ENCODE data around the gene PHF21B.

PHF21B gene

DNA sequence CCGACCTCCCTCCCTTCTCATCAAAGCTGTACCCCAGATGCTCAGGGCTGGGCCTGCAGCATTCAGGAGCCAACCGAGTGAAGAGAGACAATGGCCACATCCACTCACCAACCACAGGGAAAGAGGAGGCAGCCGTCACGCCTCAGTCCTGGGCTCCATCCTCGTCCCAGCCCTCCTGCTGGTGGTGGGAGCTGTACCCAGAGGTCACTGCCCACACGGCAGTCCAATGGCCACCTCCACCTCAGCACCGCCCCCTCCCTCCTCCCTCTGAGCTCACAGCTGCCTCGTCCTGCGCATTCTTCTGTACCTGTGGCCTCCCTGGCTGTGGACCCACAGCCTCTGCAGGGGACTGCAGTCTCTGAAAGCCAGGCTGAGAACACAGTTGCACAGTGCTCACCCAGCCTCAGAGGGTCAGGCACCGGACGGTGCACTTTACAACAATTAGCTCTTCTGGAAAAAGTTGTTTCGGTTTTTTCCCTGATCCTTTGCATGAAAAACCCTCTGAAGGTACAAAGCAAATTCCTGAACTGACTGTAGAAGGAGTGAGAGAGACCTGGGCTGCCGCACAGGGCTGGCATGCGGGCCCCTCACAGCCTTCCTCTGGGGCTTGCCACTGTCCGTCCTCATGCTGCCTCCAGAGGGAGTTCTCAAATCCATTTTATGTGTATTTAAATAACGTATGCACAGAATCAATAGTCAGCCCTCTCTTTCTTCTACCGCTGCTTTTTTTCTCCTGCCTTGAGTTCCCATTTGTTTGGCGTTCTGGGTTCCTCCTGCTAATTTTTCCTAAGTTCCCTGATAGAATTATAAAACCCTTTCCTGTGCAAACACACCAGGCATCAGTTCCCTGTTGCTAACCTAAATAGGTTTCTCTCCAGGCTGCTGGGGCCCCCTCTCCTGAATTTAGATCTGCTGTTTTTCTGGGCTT is 52.7 kb downstream of the PHF21B start:
- DNase-seq, result no peak

DNA sequence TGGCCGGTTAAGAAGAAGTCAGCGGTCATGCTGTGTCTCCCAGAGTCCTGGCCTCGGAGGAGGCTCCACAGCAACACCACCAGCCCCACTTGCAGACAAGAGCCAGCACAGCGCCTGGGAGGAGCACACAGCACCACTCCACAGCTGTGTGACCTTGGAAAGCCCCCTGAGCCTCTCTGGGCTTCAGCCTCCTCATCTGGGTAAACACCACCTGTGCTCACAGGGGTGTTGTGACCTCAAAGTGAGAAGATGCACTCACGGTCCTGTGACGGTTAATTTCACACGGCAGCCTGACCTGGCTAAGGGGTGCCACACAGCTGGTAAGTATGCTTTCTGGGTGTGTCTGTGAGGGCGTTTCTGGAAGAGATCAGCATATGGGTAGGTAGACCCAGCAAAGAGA is 54.7 kb downstream of the PHF21B start:
- no peak for DNase-seq

DNA sequence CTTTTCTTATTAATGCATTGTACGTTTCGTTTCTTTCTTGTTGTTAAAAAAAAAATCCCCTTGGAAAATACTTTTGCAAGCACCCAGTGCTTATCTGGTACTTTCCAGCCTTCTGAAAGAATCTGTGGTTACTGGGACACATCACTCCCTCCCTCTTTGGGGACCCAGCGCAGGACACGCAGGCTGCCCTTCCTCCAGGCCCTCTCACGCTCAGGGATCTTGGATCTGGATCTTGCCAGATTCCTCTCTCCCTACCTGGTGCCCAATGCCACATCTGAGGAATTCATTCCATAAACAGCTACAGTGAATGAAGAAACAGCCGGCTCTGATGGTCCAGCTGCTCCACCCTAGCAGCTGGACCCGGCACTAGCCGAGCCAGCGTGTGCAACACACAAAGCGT is 55.7 kb downstream of the PHF21B start:
- no peak for DNase-seq

DNA sequence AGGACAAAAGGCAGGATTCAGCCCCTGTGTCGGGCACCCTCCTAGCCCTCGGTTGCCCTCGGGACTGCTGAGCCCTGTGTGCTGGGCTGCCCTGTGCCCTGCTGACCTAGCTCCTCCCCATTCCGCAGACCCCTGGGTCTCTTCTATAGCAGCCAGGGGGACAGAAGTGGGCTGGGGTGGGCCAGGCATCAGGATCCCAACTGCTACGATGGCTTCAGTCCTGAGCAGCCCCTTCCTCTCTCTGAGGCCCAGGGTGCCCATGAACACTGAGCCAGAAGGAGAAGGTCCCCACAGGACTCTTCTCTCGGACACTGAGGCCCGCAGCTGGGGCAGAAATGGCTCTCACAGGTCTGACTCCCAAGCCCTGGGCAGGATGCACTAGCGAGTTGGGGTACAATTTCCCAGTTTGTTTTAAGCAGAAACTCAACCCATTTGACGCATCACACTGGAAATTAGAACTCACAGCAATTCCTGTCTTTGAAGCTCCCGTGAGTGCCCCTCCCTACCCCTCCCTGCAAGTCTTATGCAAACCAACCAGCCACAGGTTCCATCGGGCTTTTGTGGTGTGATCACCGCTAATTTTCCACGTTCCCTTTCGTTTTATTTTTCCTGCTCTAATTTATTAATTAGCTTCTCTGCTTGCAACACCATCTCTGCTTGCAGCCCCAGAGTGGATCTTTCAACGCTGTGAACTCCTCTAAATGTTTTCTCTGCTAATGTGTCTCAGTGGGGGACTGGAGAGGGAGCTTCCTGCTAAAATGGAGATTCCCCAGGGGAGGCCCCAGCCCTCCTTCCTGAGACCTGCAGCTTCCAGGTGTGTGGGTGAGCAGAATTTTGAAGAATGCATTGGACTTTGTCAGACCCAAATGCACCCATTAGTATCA is 56.7 kb downstream of the PHF21B start:
- no peak for DNase-seq

DNA sequence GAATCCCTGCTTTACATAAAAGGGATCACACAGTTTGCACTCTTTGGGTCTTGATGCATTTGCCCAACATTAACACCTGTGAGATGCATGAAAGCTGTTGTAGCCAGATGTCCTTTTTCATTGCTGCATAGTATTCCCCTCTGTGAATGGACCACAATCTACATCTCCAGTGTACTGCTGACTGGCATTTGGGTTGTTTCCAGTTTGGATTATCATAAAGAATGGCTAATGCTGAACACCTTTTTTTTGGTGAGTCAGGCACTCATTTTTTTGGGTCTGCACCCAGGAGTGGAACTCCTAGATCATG is 58.3 kb downstream of the PHF21B start:
- DNase-seq, result no peak

DNA sequence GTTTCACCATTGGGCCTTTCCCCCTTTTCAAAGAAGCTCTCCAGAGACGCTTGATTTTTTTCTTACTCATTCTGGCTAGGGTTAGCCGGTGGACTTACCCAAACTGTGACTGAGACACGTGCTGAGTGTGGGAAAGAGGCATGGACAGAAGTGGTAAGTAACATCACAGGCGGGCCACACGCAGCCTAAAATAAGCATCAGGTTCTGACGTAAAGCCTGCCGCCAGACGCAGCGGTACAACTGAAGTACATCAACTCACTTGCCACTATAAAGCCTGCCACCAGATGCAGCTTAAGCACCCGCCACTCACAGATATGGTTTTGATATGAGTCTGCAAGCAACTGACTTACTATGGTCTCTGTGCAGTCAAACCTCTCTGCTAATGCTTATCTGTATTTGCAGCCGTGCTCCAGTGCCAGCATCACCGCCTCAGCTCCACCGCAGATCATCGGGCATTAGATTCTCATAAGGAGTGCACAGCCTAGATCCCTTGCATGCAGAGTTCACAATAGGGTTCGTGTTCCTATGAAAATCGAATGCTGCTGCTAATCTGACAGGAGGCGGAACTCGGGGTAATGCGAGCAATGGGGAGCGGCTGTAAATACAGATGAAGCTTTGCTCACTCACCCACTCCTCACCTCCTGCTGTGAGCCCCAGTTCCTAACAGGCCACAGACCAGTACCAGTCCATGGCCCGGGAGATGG is 58.8 kb downstream of the PHF21B start:
- DNase-seq, result no peak

DNA sequence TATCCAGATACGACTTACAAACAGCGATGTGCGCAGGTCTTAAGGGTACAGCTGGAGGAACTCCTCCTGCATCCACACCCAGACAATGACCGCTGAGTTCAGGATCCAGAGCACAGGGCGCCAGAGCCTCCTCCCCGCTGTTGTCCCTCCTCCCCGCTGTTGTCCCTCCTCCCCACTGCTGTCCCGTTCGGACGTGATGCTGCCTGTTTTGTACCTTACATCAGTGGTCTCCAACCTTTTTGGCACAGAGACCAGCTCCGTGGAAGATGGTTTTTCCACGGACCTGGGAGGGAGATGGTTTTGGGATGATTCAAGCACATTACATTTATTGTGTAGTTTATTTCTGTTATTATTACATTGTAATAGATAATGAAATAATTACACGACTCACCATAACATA is 62.0 kb downstream of the PHF21B start:
- no peak for DNase-seq

DNA sequence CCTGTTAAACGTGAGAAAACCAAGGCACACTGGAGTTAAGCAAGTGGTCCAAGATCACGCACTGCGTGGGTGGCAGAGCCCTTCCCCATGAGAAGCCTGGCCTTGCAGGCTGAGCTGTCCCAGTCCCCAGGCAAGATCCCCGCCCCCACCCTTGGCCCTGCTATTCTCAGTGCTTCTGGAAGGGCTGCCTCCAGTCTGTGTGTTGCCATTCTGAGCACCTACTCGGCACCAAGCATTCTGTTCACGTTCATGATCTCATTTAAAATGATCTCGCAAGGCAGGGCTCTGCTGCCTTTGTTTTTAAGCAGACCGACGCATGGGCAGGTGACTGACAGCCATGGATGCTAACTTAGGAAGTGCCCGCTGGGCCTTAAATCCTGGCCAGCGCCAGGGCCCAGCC is 62.8 kb downstream of the PHF21B start:
- no peak for DNase-seq

DNA sequence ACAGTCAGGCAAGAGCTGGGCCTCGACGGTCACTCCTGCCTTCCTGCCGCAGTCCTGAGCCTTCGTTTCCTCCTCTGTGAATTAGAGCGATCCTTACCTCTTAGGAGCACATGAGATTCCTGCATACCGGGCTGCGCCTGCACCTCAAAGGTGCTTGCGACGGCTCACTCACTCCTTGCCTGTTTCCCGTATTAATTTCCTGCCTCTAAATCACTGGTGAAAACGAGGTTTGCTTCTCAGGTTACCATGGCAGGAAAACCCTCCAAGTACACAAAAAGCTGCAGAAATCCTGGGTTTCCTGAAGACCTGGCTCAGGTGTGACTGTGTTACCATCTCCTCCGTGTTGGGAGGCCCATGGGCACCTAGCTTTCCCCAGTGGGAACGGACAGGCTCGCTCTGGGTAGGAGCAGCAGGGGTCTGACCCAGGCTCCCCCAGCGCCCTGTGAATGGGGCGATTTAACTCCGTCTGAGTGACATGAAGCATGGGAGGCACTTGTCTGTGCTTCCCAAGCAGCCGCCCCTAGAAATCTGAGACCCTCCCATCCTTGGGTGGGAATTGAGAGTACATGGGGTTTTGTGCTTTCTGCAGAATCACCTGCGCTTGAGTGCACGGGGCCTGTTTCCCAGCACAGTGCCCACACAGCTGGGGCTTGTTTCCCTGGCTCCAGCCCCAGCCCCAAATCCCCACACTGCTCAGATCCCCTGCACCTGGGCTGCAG is 64.8 kb downstream of the PHF21B start:
- no peak for DNase-seq

DNA sequence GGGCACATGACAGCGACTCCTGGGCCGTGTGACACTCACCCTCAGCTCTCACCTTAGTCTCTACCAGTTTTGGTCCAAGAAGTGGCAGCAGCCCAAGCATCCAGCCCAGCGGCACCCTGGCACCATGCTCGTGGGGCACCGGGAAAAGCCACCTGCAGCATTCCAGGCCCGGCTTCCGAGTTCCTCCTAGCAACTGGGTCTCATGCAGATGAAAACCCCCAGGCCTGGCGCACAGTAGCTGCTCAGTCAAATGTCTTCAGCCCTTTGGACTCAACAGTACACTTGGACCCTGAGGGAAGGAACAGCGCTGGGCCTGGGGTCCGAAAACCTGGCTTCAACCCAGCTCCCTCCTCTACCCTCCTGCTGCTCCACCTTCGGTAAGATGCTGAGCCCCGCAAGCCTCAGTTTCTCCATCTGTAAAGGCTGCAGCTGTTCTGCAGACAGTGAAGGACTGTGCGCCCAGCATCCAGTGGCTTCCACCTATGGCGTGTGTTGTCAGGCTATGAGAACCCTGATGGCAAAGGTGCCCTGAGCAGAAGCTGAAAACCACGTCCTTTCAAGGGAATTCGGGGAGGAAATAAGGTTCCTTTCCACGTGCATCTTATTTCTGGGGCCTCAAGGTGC is 66.0 kb downstream of the PHF21B start:
- DNase-seq, result no peak

DNA sequence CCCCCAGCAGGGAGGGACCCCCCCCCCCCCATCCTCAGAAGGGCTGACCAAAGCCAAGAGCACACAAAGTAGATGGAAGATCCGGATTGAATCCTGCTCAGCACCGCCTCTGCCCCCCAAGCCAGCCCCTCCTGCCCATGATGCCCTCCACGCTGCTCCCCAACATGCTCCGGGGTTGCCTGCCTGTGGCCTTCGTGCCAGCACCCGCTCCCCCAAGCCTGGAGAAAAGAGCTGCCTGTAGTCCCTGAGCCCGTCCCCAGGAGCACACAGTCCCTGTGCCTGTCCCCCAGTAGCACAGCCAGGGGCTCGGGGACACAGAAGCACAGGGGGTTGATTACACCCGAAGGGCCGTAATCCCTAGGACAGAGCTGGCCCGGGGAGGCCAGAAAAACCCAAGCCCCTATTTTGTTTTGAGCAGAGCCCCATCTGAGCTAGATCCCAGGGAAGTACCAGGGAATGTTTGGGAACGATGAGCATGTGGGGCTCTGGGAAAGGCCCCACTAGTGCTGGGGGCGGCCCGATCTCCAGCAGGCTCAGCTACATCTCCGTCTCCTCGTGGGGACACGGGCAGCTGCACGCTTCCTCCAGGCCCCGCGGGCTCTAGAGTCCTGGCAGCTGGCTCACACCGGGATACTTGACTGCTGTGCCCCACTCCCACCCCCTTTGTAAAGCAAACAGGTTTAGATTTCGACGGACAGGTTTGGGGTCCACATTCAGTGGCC is 66.7 kb downstream of the PHF21B start:
- no peak for DNase-seq

DNA sequence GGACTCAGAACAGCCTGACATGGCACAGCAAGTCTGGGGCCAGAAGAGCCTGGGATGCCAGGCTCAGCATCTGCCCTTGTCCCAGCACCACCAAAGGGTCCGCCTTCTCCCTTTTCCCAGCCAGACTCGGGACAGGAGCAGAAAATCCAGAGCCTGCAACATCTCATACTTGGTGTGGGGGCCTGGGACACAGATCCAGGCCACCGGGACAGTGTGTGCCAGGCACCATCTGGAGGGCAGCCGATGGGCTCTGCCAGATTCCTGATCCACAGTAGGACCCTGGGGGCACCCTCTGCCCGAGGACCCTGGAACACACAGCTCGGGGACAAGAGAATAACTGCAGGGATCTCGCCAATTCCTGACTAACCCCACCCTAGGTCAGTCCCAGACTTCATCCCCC is 67.7 kb downstream of the PHF21B start:
- no peak for DNase-seq

DNA sequence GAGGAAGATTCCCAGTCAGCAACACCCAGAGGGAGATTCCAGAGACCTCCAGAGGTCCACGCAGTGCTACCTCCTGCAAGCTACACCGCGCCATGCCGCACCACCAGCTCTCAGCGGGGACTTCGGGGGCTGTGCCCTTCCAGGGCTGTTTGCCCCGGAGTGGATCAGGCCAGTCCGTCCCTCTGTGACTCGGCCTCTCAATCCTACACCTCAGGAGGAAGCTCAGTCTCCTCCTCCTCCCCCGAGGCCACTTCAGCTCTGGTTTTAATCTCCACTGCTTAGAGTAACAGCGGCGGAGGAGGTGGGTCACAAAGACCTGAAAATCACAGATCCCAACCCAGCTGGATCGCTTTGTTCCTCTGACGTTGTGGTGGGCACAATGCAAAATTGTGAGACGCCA is 68.6 kb downstream of the PHF21B start:
- DNase-seq, result no peak

DNA sequence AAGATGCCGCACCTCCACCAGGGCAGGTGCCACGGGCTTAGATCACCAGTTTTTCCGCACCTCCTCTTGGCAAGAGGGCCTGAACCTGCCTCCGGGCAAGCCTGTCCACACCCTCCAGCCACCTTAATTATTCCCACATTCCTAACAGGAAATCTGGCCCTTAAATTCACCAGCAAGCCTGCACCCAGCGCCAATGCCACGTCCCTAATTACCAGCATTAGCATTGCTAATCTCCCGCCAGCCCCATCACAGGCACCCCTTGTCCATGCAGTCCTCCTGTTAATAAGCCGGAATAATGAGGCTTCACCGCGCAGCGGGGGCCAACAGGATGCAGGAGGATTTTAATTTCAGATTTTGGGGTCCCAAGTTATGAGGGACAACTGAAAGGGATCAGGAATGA is 69.7 kb downstream of the PHF21B start:
- DNase-seq, result no peak

DNA sequence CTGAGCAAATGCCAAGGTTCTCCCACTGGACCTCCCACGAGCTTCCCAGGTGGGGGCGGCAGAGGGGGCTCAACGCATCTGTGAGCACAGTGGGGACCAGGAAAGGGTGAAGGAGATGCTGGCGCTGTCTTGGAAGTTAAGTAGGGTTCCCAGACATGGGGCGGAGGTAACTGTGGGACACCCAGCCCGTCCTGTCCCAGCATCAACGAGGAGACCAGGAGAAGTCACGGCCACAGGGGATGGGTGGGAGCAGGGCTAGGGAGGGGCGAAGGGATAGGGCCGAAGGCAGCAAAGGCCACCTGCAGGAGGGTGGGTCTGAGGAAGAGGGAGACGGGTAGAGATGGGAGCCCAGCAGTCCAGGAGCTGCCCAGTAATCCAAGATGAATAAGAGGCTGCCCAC is 70.4 kb downstream of the PHF21B start:
- DNase-seq, result no peak

DNA sequence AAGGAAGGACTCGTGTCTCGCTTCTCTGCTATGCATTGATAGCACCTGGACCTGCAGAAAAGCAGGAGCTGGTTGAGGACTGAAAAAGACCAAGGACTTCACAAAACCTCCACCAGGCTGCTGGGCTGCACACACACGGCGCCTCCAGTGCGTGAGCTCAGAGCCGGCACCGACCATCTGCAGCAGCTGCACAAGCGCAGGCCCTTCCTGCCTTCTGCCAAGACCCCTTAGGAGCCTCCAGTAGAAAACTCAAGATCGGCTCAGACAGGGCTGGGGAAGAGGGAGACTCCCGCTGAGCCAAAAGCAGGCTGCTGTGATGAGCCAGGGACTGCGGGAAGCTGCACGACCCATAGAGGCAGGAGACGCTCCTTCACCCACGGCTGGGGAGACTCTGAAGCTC is 70.9 kb downstream of the PHF21B start:
- no peak for DNase-seq

DNA sequence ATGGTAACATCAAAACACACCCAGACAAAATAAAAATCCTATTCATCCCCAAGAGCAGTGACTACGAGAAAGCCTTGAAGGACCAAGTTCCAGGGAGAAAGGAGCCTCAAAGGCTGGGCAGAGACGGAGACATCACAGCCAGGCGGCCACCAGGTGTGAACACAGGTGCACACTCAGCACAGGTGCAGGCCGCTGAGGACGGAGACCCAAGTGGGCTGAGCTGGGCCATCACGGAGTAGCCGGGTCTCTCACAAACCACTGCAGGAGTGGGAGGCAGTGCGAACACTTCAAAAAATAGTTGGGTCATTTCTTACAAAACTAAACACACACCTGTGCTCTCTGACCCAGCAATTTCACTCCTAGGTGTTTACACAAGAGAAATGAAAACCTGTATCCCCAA is 72.6 kb downstream of the PHF21B start:
- no peak for DNase-seq

DNA sequence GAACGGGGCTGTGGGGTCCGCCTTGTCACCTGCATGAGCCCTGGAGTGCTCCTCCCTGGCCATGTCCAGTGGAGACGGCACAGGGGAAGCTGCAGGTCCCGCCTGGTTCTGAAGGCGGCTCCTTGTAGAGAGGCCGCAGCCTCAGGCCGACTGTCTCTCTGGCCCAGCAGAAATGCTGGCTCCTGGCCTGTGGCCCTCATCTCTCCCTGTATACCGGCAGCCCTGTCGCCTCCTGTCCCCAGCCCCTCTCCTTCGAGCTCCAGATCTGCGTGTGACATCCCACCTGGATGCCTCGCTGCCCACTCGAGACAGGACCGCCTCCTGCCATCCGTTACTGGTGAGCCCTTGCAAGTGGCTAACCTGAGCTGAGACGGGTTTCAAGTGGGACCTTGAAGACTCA is 73.6 kb downstream of the PHF21B start:
- no peak for DNase-seq

DNA sequence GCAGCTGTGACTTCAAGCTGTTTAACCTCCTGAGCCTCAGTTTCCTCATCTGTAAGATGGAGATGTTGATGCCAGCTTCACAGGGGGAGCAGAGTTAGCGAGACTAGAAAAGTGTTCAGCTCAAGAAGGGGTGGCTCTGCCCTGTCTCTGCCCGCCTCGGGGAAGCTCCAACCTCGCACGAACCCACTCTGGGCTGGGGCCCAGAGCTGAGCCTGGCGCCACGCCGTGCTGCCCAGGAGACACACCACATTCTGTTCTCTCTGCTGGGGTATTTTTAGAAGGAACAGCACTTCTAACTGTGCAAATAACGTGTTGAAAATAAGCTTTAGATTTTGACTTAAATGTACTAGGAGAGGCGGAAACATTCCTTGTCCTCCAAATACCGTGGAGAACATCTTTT is 74.1 kb downstream of the PHF21B start:
- DNase-seq, result no peak

DNA sequence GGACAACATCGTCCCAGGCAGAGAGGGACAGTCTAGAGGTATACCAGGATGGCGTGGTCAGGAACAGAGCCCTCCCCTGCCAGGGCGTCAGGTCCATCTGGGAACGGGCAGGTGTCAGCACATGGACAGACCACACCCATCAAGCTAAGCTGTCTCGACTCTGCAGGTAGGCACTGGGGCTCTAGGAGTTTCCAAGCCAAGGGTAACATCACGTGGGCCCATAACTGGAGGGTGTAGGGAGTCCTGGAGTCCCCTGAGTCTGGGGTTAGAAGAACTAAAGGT is 75.4 kb downstream of the PHF21B start:
- no peak for DNase-seq

DNA sequence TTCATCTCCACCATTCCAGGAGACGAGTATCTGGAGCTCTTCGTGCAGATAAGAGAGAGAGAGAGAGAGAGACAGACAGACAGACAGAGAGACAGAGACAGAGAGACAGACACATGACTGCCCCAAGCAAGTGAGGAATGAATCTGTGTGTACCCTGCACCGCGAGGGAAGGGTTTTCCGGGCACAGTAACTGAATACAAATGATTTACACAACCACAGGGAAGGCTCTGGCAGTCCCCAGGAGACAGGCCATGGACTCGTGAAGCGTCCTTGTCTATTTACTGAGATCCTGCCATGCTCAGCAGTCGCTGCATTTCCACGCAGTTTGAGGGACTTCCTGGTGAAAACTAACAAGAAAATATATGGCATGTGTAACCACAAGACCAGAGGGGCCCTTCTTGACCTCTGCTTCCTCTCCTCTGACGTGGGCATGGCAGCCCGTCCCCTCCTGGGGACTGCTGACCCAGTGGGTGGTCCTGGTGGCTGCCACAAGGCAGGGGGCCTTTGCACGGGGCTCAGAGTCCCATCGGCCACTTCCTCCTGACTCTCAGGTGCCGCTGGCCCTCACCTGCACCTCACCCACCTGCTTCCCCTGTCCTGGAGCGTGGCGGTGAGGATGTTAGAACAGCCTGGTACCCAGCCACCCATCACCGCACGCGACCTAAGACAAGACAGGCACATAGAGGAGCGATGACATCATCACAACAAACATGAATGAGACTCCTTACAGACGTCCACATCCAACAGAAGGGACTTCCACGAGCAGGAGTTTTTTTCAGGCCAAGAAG is 75.9 kb downstream of the PHF21B start:
- DNase-seq, result no peak

Measured in stimulated activated CD4-positive, alpha-beta T cell treated with anti-CD3 and anti-CD28 coated beads, Interleukin-12 subunit alpha, Interleukin-12 subunit beta, amount 100 ng/mL, for 4 hours (primary cell).